Peyer's patch (tissue), 4 donors: Measurements from ENCODE around the gene INSIG2.

Source experiments
- CTCF ChIP-seq, 6 experiments: fragments of 450-650 bp in 4 of 6; fragments of 200-600 bp in 2 of 6; sonication (generic) in 1 of 6; IDR thresholded peaks; one replicate each; pipeline ENCODE4 v1.5.1; 2017 to 2019; ENCODE audit warnings: antibody characterized with exemption in 6 of 6, mild to moderate bottlenecking in 3 of 6, moderate library complexity in 1 of 6
- POLR2A ChIP-seq, 2 donors: fragments of 450-650 bp; IDR thresholded peaks; one replicate each; pipeline ENCODE4 v1.5.1; 2017; ENCODE audit warnings: antibody characterized with exemption in 2 of 2, mild to moderate bottlenecking in 2 of 2, moderate library complexity in 2 of 2

DNA sequence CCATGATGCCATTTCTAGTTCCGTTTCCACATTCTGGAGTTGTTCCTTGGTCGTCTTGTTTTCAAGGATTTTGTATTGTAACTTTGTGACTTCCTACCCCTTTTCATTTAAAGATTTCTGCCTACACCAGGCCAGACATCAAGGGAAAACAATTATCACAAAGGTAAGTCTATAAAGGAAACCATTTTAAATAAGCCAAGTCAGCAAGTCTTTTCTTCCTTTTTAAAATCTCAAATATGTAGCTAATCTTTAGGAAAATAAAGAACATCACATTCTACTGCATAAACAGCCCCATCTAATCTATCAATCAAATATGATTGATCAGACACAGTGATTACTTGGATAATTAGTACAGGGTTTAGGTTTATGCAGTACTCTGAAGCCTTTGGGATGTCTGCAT is 35.8 kb upstream of the INSIG2 start:
- TF ChIP-seq CTCF (IDR thresholded peaks at IDR 0.05), result no peak
- TF ChIP-seq POLR2A (IDR thresholded peaks at IDR 0.05), result no peak
